Measurements from ENCODE around the gene SNX7. TPM values are rescaled to one million over a fixed set of nuclear protein-coding genes. Genes with fewer than 3 reads are reported as not detected.

Gene SNX7
- total RNA-seq, 1 donor: 78.9 TPM

GRCh38 chr1:98700228-98700627 is 38.7 kb downstream of the SNX7 start:
- peaks cover 5% of the 10 kb centered on the region for H3K36me3 ChIP-seq (ENCODE audit: insufficient read depth, low read length)
- no peaks in the 10 kb centered on the region for H3K79me2 ChIP-seq (ENCODE audit: insufficient read depth, low read length)
- no peaks in the 10 kb centered on the region for H3K27me3 ChIP-seq (ENCODE audit: insufficient read depth, low read length)
- no peak for TF ChIP-seq CTCF (IDR thresholded peaks at IDR 0.05; ENCODE audit: extremely low read depth, low read depth, low read length)
- no peak overlapping the region for H3K4me2 ChIP-seq (ENCODE audit: insufficient read depth, low read length)
- DNase-seq (ENCODE audit: insufficient read length, low spot score, missing footprints): no peak
- no peak overlapping the region for H3K27ac ChIP-seq (ENCODE audit: low read depth, low read length)
- H4K20me1 ChIP-seq (ENCODE audit: insufficient read depth, low read length): no peaks in the 10 kb centered on the region
- no peaks in the 10 kb centered on the region for H3K9me3 ChIP-seq (ENCODE audit: low read depth, low read length)
- no peak overlapping the region for H2AFZ ChIP-seq (ENCODE audit: low read length)
- peaks cover 4% of the 10 kb centered on the region for H3K4me1 ChIP-seq (ENCODE audit: insufficient read depth, low read length)
- H3K4me3 ChIP-seq (ENCODE audit: insufficient read depth, low read length): no peak overlapping the region

- Histone ChIP-seq H3K36me3 (ENCODE audit: insufficient read depth, low read length) (peaks cover 5% of the 10 kb centered on the region), H3K4me3 (ENCODE audit: insufficient read depth, low read length) (no peak overlapping the region), H3K27ac (ENCODE audit: low read depth, low read length) (no peak overlapping the region), H3K27me3 (ENCODE audit: insufficient read depth, low read length) (no peaks in the 10 kb centered on the region), H3K4me2 (ENCODE audit: insufficient read depth, low read length) (peak overlapping the region; percentile 13), H3K79me2 (ENCODE audit: insufficient read depth, low read length) (no peaks in the 10 kb centered on the region), H4K20me1 (ENCODE audit: insufficient read depth, low read length) (no peaks in the 10 kb centered on the region), H3K4me1 (ENCODE audit: insufficient read depth, low read length) (peaks cover 4% of the 10 kb centered on the region), H3K9me3 (ENCODE audit: low read depth, low read length) (no peaks in the 10 kb centered on the region), H2AFZ (ENCODE audit: low read length) (no peak overlapping the region)
- no peak for TF ChIP-seq CTCF (IDR thresholded peaks at IDR 0.05; ENCODE audit: extremely low read depth, low read depth, low read length)
- peak; percentile 48 for DNase-seq (ENCODE audit: insufficient read length, low spot score, missing footprints)
These were observed 41.5 kb downstream of the SNX7 start for GRCh38 chr1:98702976-98703375.

- Histone ChIP-seq H3K36me3 (ENCODE audit: insufficient read depth, low read length) (no peaks in the 10 kb centered on the region), H3K4me2 (ENCODE audit: insufficient read depth, low read length) (no peak overlapping the region), H3K27ac (ENCODE audit: low read depth, low read length) (no peak overlapping the region), H3K4me3 (ENCODE audit: insufficient read depth, low read length) (no peak overlapping the region), H3K9me3 (ENCODE audit: low read depth, low read length) (no peaks in the 10 kb centered on the region), H3K27me3 (ENCODE audit: insufficient read depth, low read length) (no peaks in the 10 kb centered on the region), H2AFZ (ENCODE audit: low read length) (no peak overlapping the region), H3K79me2 (ENCODE audit: insufficient read depth, low read length) (no peaks in the 10 kb centered on the region), H4K20me1 (ENCODE audit: insufficient read depth, low read length) (no peaks in the 10 kb centered on the region), H3K4me1 (ENCODE audit: insufficient read depth, low read length) (peaks cover 4% of the 10 kb centered on the region)
- no peak for TF ChIP-seq CTCF (IDR thresholded peaks at IDR 0.05; ENCODE audit: extremely low read depth, low read depth, low read length)
- no peak for DNase-seq (ENCODE audit: insufficient read length, low spot score, missing footprints)
These were observed 43.0 kb downstream of the SNX7 start for GRCh38 chr1:98704474-98704873.

- no peaks in the 10 kb centered on the region for H3K27me3 ChIP-seq (ENCODE audit: insufficient read depth, low read length)
- no peaks in the 10 kb centered on the region for H3K36me3 ChIP-seq (ENCODE audit: insufficient read depth, low read length)
- no peaks in the 10 kb centered on the region for H3K79me2 ChIP-seq (ENCODE audit: insufficient read depth, low read length)
- no peak overlapping the region for H2AFZ ChIP-seq (ENCODE audit: low read length)
- no peaks in the 10 kb centered on the region for H3K9me3 ChIP-seq (ENCODE audit: low read depth, low read length)
- no peak for TF ChIP-seq CTCF (IDR thresholded peaks at IDR 0.05; ENCODE audit: extremely low read depth, low read depth, low read length)
- H3K27ac ChIP-seq (ENCODE audit: low read depth, low read length): no peak overlapping the region
- no peak overlapping the region for H3K4me3 ChIP-seq (ENCODE audit: insufficient read depth, low read length)
- DNase-seq (ENCODE audit: insufficient read length, low spot score, missing footprints): no peak
- no peaks in the 10 kb centered on the region for H4K20me1 ChIP-seq (ENCODE audit: insufficient read depth, low read length)
- no peak overlapping the region for H3K4me2 ChIP-seq (ENCODE audit: insufficient read depth, low read length)
- peaks cover under 1% of the 10 kb centered on the region for H3K4me1 ChIP-seq (ENCODE audit: insufficient read depth, low read length)
These were observed 43.5 kb downstream of the SNX7 start for GRCh38 chr1:98704971-98705370.
